Upper lobe of left lung (tissue), 4 donors: ENCODE measurements around the gene WIPF2.

Source experiments
- EP300 ChIP-seq, 4 donors: sonication (generic); formaldehyde crosslinking; IDR thresholded peaks; one replicate each; pipeline ENCODE4 v1.5.1; 2017; ENCODE audit warnings: antibody characterized with exemption in 4 of 4, control low read depth in 2 of 4
- POLR2A ChIP-seq, 4 donors: fragments of 450-650 bp; IDR thresholded peaks; one replicate each; pipeline ENCODE4 v1.5.1; 2016 to 2017; ENCODE audit warnings: antibody characterized with exemption in 4 of 4, mild to moderate bottlenecking in 2 of 4
- POLR2AphosphoS5 ChIP-seq, 2 donors: sonication (generic); formaldehyde crosslinking; IDR thresholded peaks; one replicate each; pipeline ENCODE4 v1.5.1; 2017; ENCODE audit warnings: antibody characterized with exemption in 2 of 2
- TF ChIP-seq, protein P1 (sequence below), 6 experiments: fragments of 450-650 bp in 4 of 6; fragments of 200-600 bp in 2 of 6; sonication (generic) in 2 of 6; IDR thresholded peaks; one replicate each; pipeline ENCODE4 v1.5.1; 2016 to 2019; ENCODE audit warnings: antibody characterized with exemption in 6 of 6

DNA sequence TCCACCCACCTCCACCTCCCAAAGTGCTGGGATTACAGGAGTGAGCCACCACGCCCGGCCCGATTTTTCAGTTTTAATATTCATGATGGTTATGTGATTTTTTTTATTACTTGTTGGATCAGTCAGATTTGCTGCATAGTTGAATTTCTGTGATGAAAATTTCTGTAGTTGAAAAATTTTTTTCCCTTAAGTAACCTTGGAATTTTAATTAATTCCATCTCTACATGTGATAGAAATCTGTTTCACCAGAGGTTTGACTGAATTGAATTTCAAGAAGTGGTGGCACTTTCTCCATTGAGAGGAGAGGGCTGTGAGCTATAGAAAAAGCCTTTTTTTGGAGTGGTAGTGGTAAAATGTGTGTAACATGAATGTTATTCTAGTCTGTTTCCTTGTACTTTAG lies 24.7 kb downstream of the WIPF2 start:
- TF ChIP-seq, protein P1, sequence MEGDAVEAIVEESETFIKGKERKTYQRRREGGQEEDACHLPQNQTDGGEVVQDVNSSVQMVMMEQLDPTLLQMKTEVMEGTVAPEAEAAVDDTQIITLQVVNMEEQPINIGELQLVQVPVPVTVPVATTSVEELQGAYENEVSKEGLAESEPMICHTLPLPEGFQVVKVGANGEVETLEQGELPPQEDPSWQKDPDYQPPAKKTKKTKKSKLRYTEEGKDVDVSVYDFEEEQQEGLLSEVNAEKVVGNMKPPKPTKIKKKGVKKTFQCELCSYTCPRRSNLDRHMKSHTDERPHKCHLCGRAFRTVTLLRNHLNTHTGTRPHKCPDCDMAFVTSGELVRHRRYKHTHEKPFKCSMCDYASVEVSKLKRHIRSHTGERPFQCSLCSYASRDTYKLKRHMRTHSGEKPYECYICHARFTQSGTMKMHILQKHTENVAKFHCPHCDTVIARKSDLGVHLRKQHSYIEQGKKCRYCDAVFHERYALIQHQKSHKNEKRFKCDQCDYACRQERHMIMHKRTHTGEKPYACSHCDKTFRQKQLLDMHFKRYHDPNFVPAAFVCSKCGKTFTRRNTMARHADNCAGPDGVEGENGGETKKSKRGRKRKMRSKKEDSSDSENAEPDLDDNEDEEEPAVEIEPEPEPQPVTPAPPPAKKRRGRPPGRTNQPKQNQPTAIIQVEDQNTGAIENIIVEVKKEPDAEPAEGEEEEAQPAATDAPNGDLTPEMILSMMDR (IDR thresholded peaks at IDR 0.05) = no peak
- no peak for TF ChIP-seq POLR2A (IDR thresholded peaks at IDR 0.05)
- no peak for TF ChIP-seq POLR2AphosphoS5 (IDR thresholded peaks at IDR 0.05)
- TF ChIP-seq EP300 (IDR thresholded peaks at IDR 0.05) = no peak
